Fibroblast of villous mesenchyme (primary cell): ENCODE results near the gene BANK1. TPM values are rescaled to one million over a fixed set of nuclear protein-coding genes. Genes with fewer than 3 reads are reported as not detected.

Source experiments
- DNase-seq: peaks from one replicate; pipeline ENCODE4 v3.0.0-alpha.2; 2010; ENCODE audit warnings: low read depth
- H3K4me3 ChIP-seq: 2 replicates; pipeline ENCODE4 v1.5.1; 2011; ENCODE audit warnings: low read depth, mild to moderate bottlenecking, low read length
- total RNA-seq: library from RNA; depleted of rRNA; stranded (reverse); fragments of >200 nt; gene quantifications from 2 replicates; pipeline ENCODE4 v1.2.3, GENCODE V29; 2012
- TF ChIP-seq, protein P1 (sequence below): IDR thresholded peaks from 2 replicates; pipeline ENCODE4 v1.5.1; 2012; ENCODE audit warnings: low read depth, mild to moderate bottlenecking, low read length; ENCODE audit not compliant: insufficient read depth

BANK1 gene
- total RNA-seq, 1 donor = 0.86 TPM

DNA sequence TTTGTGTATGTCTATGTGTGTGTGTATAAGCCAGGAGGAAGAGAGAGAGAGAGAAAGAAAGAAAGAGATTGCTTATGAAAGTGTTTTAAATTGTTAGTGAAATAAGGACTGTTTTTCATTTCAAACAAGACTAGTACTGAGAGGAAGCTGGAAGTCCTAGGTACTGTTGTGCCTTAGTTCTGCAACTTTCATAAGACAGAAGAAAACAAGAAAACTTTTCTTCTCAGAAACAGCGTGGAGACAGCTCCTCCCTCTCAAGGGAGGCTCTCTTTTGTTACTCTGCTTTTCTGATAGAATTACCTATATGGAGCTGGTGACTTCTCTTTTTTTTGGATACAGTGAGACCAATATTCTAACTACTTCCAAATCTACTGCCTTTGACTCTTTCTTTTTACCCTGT is 62.5 kb downstream of the BANK1 start:
- TF ChIP-seq, protein P1, sequence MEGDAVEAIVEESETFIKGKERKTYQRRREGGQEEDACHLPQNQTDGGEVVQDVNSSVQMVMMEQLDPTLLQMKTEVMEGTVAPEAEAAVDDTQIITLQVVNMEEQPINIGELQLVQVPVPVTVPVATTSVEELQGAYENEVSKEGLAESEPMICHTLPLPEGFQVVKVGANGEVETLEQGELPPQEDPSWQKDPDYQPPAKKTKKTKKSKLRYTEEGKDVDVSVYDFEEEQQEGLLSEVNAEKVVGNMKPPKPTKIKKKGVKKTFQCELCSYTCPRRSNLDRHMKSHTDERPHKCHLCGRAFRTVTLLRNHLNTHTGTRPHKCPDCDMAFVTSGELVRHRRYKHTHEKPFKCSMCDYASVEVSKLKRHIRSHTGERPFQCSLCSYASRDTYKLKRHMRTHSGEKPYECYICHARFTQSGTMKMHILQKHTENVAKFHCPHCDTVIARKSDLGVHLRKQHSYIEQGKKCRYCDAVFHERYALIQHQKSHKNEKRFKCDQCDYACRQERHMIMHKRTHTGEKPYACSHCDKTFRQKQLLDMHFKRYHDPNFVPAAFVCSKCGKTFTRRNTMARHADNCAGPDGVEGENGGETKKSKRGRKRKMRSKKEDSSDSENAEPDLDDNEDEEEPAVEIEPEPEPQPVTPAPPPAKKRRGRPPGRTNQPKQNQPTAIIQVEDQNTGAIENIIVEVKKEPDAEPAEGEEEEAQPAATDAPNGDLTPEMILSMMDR = no peak
- DNase-seq = no peak
- H3K4me3 ChIP-seq = no peak overlapping the region

DNA sequence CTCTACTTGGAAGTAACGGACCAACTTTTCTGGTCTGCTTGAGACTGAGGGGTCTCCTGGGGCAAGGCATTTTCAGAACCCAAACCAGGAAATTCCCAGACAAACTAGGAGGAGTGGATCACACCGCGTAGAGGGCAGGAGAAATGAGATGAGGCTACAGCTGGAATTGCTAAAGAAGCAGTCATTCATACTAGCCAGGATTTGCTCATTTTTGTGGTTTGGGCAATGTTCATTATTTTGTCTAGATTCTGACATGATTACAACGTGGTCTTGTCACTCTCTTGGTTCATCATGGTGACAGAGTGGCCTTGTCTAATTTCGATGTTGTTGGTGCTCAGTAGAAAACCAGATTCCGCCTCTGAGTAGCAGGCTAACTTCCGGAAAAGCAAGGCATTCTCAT is 63.2 kb downstream of the BANK1 start:
- TF ChIP-seq, protein P1 = no peak
- no peak overlapping the region for H3K4me3 ChIP-seq
- no peak for DNase-seq

DNA sequence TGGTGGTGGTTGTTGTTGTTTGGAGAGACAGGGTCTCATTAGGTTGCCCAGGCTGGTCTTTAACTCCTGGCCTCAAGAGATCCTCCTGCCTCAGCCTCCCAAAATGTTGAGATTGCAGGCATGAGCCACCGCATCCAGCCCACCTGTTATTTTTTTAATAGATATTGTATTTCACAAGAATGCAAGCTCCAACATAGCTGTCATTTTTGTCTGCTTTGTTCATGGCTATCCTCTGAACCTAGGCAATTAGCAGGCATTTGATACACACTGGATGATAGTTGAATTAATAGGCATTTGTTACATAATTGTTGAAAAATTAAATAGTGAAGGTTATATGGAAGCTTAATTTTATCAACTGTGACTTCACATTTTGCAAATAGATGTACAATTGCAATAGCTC is 64.7 kb downstream of the BANK1 start:
- H3K4me3 ChIP-seq = no peak overlapping the region
- TF ChIP-seq, protein P1 = no peak
- no peak for DNase-seq

DNA sequence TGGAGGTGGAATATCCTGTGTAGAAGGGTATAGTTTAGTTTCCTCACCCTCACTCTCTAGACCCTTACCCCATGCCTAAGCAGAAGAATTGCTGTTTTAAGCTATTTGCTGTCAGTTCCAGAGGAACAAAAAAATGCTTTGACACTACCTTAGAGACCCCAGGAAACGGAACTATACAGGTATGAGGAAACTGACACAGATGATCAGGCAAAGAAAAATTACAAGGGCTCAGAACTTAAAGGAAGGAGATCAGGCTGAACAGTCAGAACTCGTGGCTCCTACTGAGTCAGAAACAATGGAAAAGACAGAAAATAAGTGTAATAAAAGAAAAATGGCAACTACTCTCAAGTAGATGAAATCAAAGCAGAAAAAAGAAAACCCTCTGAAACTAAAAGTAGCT is 65.6 kb downstream of the BANK1 start:
- TF ChIP-seq, protein P1 = no peak
- DNase-seq = no peak
- H3K4me3 ChIP-seq = no peak overlapping the region

DNA sequence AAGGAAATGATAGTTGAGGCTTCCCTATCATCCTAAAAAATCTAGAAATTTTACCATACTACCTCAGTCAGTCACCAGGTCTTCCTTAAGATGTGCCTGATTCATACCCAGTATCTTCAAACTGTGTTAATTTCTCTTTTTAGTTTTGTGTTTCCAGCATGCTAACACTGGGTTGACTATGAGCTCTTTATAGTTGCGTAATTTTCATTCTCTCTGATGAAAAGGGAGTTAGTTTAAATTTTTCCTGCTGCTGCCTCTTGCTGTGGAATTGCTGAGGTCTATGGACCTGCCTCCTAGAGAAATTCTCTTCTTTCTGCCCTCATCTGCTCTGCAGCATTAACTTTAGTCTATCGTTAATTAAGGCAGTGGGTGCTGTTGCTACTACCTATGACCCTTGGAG is 66.6 kb downstream of the BANK1 start:
- TF ChIP-seq, protein P1 = no peak
- peak; percentile 9 for DNase-seq
- H3K4me3 ChIP-seq = no peak overlapping the region

DNA sequence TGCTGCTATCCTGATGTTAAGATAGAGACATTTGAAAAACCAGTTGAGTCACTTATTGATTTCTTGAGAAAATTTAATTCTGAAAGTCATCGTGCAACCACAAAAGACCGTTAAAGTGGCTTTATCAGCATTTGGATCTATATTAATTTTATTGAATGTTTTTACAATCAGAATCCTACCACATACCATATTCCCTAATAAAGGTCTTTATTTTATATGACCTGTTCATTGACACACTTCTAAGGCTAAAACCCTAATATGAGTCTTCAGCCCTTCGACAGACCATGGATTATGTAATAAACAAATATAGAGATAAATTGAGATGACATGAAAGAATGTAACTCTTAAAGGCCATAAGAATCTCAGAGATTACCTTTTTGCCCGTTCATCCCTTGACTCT is 68.1 kb downstream of the BANK1 start:
- no peak for DNase-seq
- TF ChIP-seq, protein P1 = no peak
- H3K4me3 ChIP-seq = no peak overlapping the region

DNA sequence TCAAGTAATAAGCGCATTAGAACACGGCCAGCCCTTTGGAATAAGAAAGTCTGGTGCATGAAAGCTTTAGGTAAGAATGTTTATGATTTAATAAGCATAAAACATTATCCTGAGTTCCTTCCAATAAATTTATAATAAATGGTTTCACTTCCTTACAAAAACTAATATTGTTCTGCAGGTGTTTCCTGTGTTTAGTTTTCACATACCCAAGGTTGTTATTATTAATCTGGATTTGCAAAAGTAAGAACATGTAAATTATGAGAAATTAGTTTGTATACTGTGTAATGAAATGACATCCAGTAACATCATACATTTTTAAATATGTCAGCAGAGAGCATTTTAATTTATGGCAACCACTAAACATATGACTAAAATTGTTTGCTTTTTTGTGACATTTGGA is 72.1 kb downstream of the BANK1 start:
- no peak for DNase-seq
- no peak overlapping the region for H3K4me3 ChIP-seq
- TF ChIP-seq, protein P1 = no peak
